ENCODE data around the gene FAM177A1.

DNA sequence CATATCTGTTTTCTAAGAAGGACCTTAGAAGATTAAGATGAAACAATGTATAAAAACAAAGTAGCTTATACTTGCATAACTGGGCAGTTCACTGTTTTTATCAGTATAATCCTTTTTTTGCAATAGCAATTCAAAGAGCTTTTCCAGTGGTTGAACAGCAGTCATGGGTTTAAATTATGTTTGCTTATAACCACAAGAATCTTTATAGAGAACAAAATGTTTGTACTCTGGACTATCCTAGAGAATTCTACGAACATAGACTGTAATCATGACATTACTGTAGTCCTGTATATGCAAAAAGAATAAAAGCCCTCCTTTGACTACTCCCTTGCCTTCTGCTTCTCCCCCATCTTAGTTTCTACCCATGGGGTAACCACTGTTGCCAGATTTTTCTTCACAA lies 5.7 kb downstream of the FAM177A1 start:
- TF ChIP-seq, protein P1, sequence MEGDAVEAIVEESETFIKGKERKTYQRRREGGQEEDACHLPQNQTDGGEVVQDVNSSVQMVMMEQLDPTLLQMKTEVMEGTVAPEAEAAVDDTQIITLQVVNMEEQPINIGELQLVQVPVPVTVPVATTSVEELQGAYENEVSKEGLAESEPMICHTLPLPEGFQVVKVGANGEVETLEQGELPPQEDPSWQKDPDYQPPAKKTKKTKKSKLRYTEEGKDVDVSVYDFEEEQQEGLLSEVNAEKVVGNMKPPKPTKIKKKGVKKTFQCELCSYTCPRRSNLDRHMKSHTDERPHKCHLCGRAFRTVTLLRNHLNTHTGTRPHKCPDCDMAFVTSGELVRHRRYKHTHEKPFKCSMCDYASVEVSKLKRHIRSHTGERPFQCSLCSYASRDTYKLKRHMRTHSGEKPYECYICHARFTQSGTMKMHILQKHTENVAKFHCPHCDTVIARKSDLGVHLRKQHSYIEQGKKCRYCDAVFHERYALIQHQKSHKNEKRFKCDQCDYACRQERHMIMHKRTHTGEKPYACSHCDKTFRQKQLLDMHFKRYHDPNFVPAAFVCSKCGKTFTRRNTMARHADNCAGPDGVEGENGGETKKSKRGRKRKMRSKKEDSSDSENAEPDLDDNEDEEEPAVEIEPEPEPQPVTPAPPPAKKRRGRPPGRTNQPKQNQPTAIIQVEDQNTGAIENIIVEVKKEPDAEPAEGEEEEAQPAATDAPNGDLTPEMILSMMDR (IDR thresholded peaks at IDR 0.05), result no peak
- TF ChIP-seq POLR2AphosphoS5 (IDR thresholded peaks at IDR 0.05), result no peak
